HG03095 (cell line): Measurements from ENCODE around the gene JARID2.
A peak's percentile ranks its signal among the peaks of the same experiment; 100 is the strongest.

Experiments
- ATAC-seq: cut with Tn5 transposase; IDR thresholded peaks from one replicate; pipeline ENCODE4 v1.9.1; 2021; ENCODE audit warnings: moderate library complexity; ENCODE audit not compliant: unreplicated experiment

JARID2 gene

DNA sequence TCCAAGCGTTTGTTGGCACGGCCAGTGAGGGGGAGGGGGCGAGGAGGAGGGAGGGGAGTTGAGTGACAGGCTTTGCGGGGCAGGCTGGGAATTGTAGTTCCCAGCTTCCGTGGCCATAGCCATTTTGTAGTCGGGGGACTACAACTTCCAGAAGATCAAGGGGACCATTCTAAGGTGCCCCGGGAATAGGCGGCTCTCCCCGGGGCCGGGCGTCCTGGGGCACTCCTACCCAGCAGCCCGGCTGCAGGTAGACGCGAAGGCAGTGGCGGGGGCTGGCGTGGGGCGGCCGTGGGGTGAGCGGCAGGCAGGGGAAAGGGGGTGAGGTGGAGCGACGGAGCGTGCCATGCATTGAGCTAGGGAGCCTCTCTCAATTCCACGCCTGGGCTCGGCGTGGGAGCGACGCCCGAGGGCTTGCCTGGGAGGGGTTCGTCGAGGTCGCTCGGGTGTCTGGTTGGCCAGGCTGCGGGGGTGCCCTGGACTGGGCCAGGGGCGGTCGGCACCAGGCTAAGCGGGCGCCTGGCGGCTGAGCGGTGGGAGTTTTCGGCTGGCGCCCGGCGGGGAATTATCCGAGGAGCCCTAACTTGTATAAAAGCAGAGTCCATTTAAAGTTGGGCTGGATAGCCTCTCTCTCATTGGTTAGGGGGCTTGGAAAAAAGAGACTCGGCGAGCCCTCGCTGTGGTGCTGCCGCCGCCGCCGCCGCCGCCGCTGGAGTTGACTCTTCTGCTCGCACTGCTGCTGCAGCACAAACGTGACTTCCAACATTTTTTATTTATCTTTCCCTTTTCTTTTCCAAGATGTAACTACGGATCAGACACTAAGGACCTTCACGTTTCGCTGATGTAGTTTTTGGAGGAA, at the start of gene JARID2:
TSS of gene JARID2 (plus strand) at position 709 of the 856 bp plus-strand sequence. CDS start 471 bp downstream, outside the sequence.
- ATAC-seq = peak; percentile 50

DNA sequence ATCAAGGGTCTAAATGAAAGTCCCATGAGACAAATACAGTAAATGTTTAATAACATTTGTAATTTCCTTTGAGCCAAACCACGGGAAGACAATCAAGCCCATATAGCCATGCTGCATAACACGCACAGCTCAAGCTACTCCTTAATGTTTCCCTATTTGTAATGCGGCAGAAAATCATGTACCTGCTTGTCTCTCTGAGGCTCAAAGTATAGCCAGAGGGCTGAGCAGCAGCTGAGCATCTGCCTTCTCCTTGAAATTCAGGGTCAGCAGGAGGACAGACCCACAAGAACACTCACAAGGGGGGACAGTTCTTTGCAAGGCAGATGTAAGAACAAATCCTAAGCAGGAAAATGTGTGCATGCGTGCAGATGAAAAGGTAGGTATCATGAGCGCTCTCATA, 45.8 kb upstream of the JARID2 start:
- ATAC-seq = no peak

DNA sequence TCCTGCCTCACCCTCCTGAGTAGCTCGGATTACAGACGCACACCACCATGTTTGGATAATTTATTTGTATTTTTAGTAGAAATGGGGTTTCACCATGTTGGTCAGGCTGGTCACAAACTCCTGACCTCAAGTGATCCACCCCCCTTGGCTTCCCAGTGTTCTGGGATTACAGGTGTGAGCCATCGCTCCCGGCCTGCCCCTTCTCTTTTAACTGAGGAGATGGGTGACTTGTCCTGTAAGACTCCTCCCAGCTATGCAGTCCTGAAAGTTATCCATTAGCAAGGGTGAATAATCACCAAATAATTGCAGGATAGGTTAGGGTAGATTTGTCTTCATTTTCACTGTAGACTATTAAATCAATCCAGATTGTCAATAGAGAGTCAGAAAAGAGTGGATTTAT, 40.5 kb upstream of the JARID2 start:
- no peak for ATAC-seq

DNA sequence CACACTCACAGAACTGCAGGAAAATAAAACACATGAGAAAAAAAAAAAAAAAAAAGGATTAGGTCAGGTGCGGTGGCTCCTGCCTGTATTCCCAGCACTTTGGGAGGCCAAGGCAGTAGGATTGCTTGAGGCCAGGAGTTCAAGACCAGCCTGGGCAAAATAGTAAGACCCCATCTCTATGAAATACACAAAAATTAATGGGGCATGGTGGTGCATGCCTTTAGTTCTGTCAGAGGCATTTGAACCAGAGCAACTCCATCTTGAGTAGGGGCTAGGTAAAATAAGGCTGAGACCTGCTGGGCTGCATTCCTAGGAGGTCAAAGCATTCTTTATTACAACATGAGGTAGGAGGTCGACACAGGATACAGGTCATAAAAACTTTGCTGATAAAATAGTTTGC, 39.0 kb upstream of the JARID2 start:
- no peak for ATAC-seq

DNA sequence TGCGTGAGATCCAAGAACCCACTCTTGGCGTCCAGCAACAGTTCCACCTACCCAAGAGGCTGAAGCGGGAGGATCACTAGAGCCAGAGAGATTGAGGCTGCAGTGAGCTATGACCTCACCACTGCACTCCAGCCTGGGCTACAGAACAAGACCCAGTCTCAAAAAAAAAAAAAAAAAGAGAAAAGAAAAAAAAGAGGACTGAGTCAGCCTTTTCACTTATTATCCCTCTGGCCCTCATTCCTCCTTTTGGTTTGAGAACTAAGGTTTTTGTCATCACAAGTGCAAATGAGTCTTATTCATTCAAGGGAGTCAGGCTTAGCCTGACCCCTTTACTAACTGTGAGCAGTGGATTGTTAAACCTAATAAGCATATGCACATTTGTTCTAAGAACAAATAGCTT, 37.9 kb upstream of the JARID2 start:
- no peak for ATAC-seq

DNA sequence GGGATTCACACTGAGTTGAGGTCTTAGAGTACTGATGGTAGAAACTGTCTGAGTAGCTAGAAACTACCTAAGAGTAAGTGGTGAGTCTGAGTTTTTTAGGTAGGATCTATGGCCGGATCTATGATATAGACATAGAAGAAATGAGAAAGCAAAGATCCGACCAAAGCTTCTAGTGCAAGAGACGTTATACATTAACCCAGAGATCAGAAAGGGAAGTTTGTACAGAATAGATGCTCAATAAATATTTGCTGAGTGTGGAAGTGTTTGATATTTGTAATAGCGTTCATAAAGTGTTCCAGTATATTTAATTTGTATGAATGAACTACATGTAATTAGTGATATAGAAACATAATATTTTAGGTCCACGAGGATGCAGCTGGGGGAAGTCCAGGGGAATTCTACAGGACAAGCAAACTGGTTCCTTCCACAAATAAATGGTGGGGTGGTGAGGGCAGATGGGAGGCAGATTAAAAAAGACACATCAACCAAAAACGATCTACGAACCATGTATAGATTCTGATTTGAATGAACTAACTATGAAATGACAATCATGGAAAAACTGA, 31.9 kb upstream of the JARID2 start:
- ATAC-seq = no peak

DNA sequence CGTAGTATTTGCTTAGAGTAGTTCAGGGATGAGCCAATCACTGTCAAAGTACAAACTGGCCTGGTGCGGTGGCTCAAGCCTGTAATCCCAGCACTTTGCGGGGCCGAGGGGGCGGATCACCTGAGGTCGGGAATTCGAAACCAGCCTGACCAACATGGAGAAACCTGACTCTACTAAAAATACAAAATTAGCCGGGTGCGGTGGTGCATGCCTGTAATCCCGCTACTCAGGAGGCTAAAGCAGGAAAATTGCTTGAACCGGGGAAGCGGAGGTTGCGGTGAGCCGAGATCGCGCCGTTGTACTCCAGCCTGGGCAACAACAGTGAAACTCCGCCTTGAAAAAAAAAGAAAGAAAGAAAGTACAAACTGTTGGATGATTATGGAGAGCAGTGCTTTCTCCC, 27.5 kb upstream of the JARID2 start:
- ATAC-seq = no peak

DNA sequence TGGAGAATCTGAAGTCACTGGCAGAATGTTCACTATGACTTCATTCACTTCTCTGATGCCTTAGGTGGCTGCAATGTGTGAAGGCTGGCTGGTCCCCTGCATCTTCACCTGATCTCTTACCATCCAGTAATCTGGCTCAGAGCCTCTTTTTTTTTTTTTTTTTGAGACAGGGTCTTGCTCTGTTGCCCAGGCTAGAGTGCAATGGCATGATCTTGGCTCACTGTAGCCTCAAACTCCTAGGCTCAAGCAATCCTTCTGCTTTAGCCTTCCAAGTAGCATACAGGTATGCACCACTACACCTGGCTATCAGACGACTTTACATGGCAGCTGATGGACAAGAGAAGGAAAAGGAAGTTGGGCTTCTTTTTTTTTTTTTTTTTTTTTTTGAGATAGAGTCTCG, 25.8 kb upstream of the JARID2 start:
- no peak for ATAC-seq

DNA sequence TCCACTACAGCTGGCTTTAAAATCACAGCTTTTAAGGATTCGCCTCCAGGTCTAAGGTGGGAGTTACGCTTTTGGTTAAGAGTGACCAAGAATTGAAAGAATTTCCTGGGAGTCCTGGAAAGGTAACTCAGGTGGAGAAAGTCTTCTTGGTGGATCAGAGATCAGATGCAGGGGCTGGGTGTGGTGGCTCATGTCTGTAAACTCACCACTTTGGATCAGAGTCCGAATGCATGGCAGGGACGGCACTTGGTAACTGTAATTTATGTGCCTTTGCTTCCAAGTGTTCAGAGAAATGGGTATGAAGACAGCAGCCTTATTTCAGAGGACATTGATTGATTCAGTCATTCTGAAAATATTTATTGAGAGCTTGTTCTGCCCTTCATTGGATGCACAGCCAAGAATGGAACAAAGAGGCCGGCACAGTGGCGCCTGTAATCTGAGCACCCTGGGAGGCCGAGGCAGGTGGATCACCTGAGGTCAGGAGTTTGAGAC, 18.0 kb upstream of the JARID2 start:
- no peak for ATAC-seq

DNA sequence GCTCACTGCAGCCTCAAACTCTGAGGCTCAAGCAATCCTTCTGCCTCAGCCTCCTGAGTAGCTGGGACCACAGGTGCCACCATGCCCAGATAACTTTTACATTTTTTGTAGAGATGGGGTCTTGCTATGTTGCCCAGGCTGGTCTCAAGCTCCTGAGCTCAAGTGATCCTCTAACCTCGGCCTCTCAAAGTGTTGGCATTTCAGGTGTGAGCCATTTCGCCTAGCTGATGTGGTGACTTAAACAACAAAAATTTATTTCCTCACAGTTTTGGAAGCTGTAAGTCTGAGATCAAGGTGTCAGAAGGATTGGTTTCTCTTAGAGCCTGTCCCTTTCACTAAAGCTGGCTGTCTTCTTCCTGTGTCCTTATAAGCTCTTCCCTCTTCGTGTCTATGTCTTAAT, 15.0 kb upstream of the JARID2 start:
- no peak for ATAC-seq

DNA sequence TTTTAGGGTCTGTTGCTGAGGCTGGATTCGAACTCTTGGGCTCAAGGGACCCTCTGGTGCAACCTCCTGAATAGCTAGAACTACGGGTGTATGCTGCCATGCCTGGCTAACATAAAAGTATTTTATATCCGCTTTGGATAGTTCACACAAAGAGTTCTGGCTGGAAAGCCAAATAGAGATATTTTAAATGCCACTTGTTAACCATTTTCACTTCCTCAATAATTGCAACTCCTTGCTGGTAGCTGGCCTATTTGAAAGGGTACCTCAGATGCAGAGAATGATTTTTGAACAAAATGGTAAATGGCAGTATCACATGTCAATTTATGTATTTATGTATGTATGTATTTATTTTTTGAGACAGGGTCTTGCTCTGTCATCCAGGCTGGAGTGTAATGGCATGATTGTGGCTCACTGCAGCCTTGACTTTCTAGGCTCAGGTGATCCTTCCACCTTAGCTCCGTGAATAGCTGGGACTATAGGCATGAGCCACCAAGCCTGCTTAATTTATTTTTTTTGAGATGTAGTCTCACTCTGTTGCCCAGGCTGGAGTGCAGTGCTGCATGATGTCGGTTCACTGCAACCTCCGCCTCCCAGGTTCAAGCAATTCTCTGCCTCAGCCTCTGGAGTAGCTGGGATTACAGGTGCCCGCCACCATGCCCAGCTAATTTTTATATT, 12.9 kb upstream of the JARID2 start:
- ATAC-seq = no peak

DNA sequence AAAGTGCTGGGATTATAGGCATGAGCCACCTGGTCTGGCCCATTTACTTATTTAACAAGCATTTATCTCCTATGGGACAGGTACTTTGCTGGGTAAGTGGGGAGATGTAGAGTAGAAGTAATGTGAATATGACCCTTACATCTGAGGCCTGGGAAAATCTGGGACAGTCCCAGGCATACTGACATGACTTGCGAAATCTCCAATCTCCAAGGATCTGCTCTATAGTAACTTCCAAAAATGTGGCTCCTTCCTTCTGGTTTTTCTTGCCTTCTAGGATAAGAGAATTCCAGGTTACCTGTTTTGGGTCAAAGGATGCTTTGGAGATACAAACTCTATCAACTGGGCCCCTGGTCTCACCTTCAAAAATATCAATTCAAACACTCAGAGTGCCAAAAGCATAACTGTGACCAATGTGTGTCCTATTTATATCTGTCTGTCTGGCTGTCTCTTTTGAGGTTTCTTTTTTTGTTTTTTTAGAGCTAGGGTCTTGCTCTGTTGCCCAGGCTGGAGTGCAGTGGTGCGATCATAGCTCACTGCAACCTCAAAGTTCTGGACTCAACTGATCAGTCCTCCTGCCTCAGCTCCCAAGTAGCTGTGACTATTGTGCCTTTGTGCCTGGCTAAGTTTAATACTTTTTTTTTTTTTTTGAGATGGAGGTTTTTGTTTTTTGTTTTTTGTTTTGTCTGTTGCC, 11.7 kb upstream of the JARID2 start:
- ATAC-seq = no peak

DNA sequence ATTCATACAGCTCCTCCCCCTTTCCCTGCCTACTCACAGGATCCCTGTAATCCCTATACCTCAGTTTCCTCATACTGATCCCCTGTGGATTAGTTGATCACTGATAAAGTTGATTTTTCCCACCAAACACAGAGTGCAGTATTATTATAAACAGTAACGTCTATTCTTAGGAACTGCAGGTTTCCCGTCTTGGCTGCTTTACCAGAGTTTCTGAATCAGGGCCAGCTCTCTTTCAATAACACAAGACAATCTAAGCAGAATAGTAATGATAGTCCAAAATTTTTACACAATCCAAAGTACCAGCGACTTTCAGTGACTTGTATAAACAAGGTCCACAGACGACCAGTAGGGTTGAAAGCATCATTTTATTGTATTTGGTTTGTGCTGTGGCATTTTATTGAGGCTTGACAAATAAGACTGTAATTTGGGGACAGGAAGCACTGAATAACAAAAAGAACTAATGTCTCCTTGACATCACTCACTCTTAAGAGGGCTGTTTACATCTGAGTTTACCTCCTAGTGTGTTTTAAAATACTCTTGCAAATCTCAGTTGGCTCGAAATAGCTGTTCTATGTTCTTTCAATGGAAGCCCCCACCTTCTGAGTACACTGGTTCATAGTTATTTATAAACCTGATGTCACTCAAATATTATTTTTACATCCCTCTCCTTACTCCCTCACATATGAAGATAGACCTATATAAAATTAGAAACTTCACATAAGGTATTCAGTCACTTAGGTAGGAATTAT, 6.1 kb upstream of the JARID2 start:
- no peak for ATAC-seq

DNA sequence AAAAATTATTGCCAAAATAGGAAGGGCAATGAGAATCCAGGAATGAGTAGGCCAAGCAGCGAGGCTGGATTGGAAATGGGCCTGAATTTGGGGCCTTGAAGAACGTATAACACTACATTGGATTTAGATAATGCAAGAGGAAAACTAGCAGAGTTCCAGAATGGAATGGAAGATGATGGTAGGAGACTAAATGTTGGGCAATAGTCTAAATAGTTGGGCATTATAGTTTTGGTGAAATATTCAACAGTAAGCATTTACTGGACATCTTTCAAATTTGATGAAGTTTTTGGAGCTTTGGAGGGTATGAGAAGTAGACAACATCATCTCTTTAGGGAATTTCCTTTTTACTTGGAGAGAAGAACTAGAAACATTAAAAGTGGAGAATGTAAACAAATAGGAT, 3.4 kb upstream of the JARID2 start:
- no peak for ATAC-seq

DNA sequence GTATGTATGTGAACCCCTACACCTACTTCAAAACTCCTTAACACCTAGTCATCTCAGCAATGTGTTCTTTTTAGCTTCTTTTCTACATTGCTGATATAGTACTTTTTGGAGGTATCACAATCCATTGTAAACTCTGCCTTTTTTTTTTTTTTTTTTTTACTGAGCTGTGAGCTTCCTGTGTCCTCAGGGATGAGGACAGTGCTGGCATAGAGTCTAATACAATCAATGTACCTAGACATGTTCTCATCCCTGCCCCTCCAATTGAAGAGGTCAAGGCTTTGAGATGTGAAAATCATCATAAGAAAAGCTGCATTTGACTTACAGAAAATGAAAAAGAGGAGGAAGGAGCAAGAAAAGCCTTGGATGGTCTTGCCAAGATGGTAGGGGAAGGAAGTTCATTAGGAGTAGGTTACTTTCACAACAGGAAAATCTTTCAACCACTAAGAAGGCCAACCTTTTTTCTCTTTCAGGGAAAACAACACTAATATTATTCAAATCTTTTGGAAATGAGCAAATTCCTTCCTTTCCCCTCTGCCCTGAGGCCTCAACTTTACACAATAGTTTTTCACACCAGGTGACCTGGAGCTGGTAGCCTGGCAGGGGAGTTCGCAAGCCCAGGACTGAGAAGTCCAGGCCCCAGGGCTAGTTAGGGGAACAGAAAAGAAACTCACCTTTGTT, 2.8 kb upstream of the JARID2 start:
- ATAC-seq = no peak

DNA sequence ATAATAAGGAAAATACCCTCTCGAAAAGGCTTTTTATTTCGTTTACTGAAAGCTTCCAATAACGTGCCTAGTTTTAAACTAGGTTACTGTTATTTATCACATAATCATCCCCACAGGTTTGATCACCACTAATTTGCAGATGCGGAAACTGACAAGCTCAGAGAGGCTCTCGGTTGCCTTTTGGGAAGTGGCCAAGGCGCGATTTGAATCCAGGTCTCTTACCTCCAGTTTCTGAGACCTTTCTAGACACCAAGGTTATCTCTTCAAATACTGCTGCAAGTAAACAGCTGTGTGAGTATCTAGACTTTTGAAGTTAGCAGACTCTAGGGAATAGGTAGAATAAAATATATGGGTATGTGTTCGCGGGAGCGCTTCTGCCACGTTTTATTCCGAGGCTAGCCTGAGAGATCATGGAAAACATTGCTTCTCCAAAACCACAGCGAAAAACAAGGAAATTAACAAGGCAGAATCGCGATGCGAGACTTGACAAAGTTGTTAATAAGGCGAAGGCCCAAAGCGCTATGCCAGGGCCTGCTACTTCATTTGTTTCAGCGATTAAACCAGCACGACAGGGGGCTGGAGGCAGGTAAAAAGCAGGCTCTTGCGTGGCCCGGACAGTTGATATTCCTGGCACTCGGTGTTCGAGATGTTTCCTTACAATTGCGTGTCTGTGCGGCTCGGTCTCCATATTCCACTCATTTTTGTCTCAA, 1.8 kb upstream of the JARID2 start:
- no peak for ATAC-seq

DNA sequence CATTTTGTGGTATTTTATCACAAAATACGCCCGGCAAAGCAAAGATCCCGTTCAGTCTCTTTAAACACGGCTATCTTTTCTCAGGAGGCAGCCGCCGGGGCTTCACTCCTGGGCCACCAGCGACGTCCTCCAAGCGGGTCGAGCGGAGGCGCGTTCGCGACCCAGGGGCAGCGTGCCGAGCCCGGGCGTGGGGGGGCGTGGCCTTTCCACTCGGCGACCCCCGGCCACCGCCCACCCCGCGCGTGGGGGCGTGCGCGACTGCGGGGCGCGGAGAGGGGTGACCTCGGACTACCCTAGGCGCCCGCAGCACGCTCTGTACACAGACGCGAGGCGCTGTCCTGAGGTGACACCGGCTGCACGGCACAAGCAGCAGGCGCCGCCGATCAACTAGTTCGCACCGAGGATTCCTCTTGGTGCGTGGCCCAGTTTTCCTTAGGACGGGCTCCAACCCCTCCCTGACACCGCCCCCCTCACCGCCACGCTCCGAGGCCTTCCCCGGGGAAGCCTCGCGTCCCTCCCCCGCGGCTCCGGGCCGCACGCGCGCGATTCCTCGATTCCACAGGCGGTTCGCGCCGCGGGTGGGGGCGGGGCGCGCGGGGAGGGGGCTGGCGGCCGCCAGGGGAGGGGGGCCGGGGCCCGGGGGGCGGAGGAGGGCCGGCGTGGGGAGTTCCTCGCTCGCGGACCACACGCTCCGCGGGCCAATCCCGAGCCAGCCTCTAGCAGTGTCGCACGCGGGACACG, 1.1 kb upstream of the JARID2 start:
- peak; percentile 9 for ATAC-seq

DNA sequence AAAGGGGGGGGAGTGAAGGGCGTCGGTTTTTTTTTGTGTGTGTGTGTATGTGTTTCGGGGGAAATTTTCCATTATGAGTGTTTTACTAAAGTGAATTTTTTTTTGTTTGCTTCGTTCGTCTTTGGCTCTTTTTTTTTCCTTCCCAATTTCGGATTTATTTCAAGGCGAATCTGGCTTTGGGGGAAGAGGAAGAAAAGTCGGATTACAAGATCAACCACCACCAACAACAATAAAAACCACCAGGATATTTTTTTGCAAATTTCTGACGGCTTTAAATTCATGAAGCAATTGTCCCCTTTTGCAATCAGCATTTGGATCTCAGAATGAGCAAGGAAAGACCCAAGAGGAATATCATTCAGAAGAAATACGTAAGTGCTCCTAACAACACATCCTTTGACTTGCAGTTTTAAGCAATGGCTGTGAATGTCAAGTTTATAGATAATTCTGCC, 372 bp downstream of the JARID2 start:
- ATAC-seq = no peak
